Caco-2 (cell line): ENCODE data around the gene C1orf159. TPM values are rescaled to one million over a fixed set of nuclear protein-coding genes. Genes with fewer than 3 reads are reported as not detected.

Source experiments
- BruUV-seq: library from RNA; stranded (reverse); fragments of 400-500 nt; replicated peaks from 2 replicates; lab custom pipeline; 2021; lab: Mats Ljungman, UMichigan
- CTCF ChIA-PET: fragments of 300-600 bp; sonication (Branson Sonifier 250); formaldehyde crosslinking; loops from one replicate; lab custom pipeline; 2022; ENCODE audit warnings: antibody characterized with exemption; lab: Charles Lee
- POLR2A ChIA-PET: fragments of 300-600 bp; sonication (Branson Sonifier 250); formaldehyde crosslinking; loops from one replicate; lab custom pipeline; 2022; ENCODE audit warnings: antibody characterized with exemption; lab: Charles Lee
- DNase-seq, 2 experiments: peaks; one replicate each; pipeline versions ENCODE4 v3.0.0 to v3.0.0-alpha.2; 2020 to 2022
- H3K27me3 ChIP-seq: replicated peaks from 2 replicates; pipeline ENCODE4 v1.6.0; 2011; ENCODE audit warnings: low read length; ENCODE audit not compliant: control insufficient read depth, insufficient read depth
- H3K36me3 ChIP-seq: 2 replicates; pipeline ENCODE4 v1.5.1; 2011; ENCODE audit warnings: low read length; ENCODE audit not compliant: control insufficient read depth, insufficient read depth
- H3K4me1 ChIP-seq: fragments of 250-450 bp; sonication (Bioruptor Pico); 2 replicates; pipeline ENCODE4 v1.5.1; 2020; ENCODE audit warnings: mild to moderate bottlenecking
- H3K4me3 ChIP-seq: 2 replicates; pipeline ENCODE4 v1.5.1; 2011; ENCODE audit warnings: low read depth, mild to moderate bottlenecking, control low read depth, low read length
- H3K9me3 ChIP-seq: fragments of 250-450 bp; sonication (Bioruptor Pico); 2 replicates; pipeline ENCODE4 v1.5.1; 2020; ENCODE audit warnings: mild to moderate bottlenecking, moderate library complexity
- H3K27ac Mint-ChIP-seq: one replicate; pipeline ENCODE4 v1.8.0; 2022; ENCODE audit warnings: mixed read lengths; ENCODE audit not compliant: unreplicated experiment
- H3K27me3 Mint-ChIP-seq: one replicate; pipeline ENCODE4 v1.8.0; 2022; ENCODE audit warnings: mixed read lengths; ENCODE audit not compliant: insufficient read depth, unreplicated experiment
- H3K36me3 Mint-ChIP-seq: one replicate; pipeline ENCODE4 v1.8.0; 2022; ENCODE audit warnings: mild to moderate bottlenecking, mixed read lengths; ENCODE audit not compliant: insufficient read depth, unreplicated experiment
- H3K4me1 Mint-ChIP-seq: one replicate; pipeline ENCODE4 v1.8.0; 2022; ENCODE audit warnings: low read depth, mixed read lengths; ENCODE audit not compliant: unreplicated experiment
- H3K4me3 Mint-ChIP-seq: one replicate; pipeline ENCODE4 v1.8.0; 2022; ENCODE audit warnings: mild to moderate bottlenecking, moderate library complexity, mixed read lengths; ENCODE audit not compliant: unreplicated experiment
- H3K9me3 Mint-ChIP-seq: one replicate; pipeline ENCODE4 v1.8.0; 2022; ENCODE audit warnings: mixed read lengths; ENCODE audit not compliant: unreplicated experiment
- CTCF ChIP-seq, 2 experiments: fragments of 200-600 bp in 1 of 2; IDR thresholded peaks; 1 replicate in 1 of 2; 2 replicates in 1 of 2; pipeline versions ENCODE4 v1.5.1 to v1.8.0; 2011 to 2022; ENCODE audit warnings: antibody characterized with exemption in 1 of 2, control low read depth in 1 of 2, inconsistent platforms in 1 of 2, low read depth in 1 of 2, low read length in 1 of 2, mild to moderate bottlenecking in 1 of 2, moderate library complexity in 1 of 2; ENCODE audit not compliant: insufficient read depth in 1 of 2, severe bottlenecking in 1 of 2, unreplicated experiment in 1 of 2
- intact Hi-C: fragments of 100-400 bp; cut with micrococcal nuclease; formaldehyde crosslinking; loops from one replicate; pipeline ENCODE4 v1.10.0; 2022; ENCODE audit not compliant: unreplicated experiment
- total RNA-seq: library from RNA; stranded (reverse); gene quantifications from 2 replicates; pipeline ENCODE4 v1.2.3, GENCODE V29; 2022

The C1orf159 gene
- total RNA-seq, 1 experiment from 2014 or later: 12.9 TPM

- ChIA-PET CTCF (no interaction called here), POLR2A (no interaction called here)
- Mint-ChIP-seq H3K27me3 (no peaks in the 10 kb centered on the region), H3K4me3 (no peak overlapping the region), H3K36me3 (peaks cover 27% of the 10 kb centered on the region), H3K27ac (no peak overlapping the region), H3K9me3 (no peaks in the 10 kb centered on the region), H3K4me1 (no peaks in the 10 kb centered on the region)
- Histone ChIP-seq H3K36me3 (no peaks in the 10 kb centered on the region; the same call in 1 of the 2 replicates), H3K27me3 (no peaks in the 10 kb centered on the region), H3K4me3 (no peak overlapping the region), H3K9me3 (no peaks in the 10 kb centered on the region), H3K4me1 (no peaks in the 10 kb centered on the region)
- BruUV-seq: no TSS peak
- intact Hi-C loops: no loop called here
- no peak for TF ChIP-seq CTCF (IDR thresholded peaks at IDR 0.05; ENCODE audit: insufficient read depth in 1 of 2, low read depth in 1 of 2, low read length in 1 of 2, severe bottlenecking in 1 of 2, unreplicated experiment in 1 of 2)
- peak in 1 of 2 experiments; percentile 26 for DNase-seq
These were observed 28.4 kb downstream of the C1orf159 start for GRCh38 chr1:1087351-1088028.

DNA sequence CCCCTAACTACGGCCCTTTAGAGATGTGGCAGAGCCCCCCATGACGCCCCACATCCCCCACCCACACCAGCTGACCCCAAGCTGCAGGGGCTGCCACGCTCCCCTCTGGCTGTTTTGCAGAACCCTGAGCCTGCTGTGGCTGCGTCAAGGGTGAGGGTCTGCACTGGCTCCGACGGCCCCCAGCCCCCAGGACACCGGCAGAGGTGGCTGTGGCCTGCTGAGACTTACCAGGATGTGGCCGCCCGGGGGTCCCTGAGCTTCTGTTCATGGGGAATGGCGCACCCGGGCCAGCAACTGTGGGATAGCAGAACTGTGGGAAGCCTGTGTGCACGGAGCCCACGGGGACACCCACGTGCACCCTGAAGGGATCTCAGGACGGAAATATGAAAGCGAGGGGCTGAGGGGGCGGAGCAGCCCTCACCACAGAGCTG is 29.0 kb downstream of the C1orf159 start:
- Histone ChIP-seq H3K4me3 (no peak overlapping the region), H3K27me3 (no peaks in the 10 kb centered on the region), H3K9me3 (no peaks in the 10 kb centered on the region), H3K36me3 (no peaks in the 10 kb centered on the region; the same call in 1 of the 2 replicates), H3K4me1 (no peaks in the 10 kb centered on the region)
- H3K36me3 Mint-ChIP-seq: peaks cover 27% of the 10 kb centered on the region
- intact Hi-C loops: no loop called here
- POLR2A ChIA-PET: no interaction called here
- no peaks in the 10 kb centered on the region for H3K9me3 Mint-ChIP-seq
- BruUV-seq: no TSS peak
- no peaks in the 10 kb centered on the region for H3K4me1 Mint-ChIP-seq
- no peak overlapping the region for H3K27ac Mint-ChIP-seq
- no peak for TF ChIP-seq CTCF (IDR thresholded peaks at IDR 0.05; ENCODE audit: insufficient read depth in 1 of 2, low read depth in 1 of 2, low read length in 1 of 2, severe bottlenecking in 1 of 2, unreplicated experiment in 1 of 2)
- DNase-seq: no peak
- no peaks in the 10 kb centered on the region for H3K27me3 Mint-ChIP-seq
- no peak overlapping the region for H3K4me3 Mint-ChIP-seq
- CTCF ChIA-PET: no interaction called here

DNA sequence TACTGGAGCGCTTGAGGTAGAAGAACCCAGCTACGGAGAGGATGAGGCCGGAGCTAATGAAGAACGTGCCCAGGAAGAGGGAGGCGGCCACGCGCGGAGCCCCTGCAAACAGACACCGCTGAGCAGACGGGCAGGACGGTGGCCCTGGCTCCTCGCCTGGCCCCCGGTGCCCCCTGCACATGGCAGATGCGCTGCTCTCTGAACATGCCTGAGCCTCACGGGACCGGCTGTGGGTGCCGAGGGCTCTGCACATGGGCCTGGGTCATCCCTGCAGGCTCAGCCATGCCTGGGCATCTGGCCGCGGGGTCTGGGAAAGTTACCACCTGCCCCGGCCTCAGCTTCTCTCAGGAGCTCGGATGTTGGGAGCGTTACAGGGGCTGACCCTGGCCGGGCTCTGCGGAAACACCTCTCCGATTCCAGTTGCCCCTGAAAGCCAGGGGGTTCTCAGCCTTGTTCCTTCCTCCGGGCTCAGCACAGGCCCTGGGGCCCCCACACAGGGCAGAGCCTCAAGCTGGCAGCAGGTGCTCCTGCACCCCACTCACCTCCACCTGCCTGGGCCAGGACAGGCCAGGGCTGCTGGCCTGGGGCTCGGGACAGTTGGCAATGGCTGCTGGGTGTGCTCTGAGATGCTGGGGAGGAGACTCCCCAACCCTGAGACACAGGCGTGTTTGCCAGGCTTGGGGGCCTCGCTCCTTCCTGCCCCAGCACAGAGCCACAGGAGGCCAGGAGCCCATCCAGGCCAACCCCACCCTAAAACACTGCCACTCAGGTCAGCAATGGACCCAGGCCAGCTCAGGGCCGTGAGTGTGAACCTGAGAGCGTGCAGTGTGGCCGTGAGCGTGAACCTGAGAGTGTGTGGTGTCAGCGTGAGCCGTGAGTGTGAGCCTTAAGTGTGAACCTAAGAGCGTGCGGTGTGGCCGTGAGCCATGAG is 29.7 kb downstream of the C1orf159 start:
- peak in 1 of 2 experiments; percentile 20 for DNase-seq
- POLR2A ChIA-PET: no interaction called here
- intact Hi-C loops: no loop called here
- no peaks in the 10 kb centered on the region for H3K4me1 Mint-ChIP-seq
- Histone ChIP-seq H3K36me3 (no peaks in the 10 kb centered on the region), H3K4me3 (no peak overlapping the region), H3K27me3 (no peaks in the 10 kb centered on the region), H3K4me1 (no peaks in the 10 kb centered on the region), H3K9me3 (no peaks in the 10 kb centered on the region)
- H3K9me3 Mint-ChIP-seq: no peaks in the 10 kb centered on the region
- no peaks in the 10 kb centered on the region for H3K27me3 Mint-ChIP-seq
- CTCF ChIA-PET: interaction anchor here (0.5 kb wide), 1 partner anchor 151 kb away, joined by 3 read pairs; no protein-coding TSS in a partner anchor
- BruUV-seq: no TSS peak
- no peak for TF ChIP-seq CTCF (IDR thresholded peaks at IDR 0.05; ENCODE audit: insufficient read depth in 1 of 2, low read depth in 1 of 2, low read length in 1 of 2, severe bottlenecking in 1 of 2, unreplicated experiment in 1 of 2)
- no peak overlapping the region for H3K27ac Mint-ChIP-seq
- H3K4me3 Mint-ChIP-seq: no peak overlapping the region
- H3K36me3 Mint-ChIP-seq: peaks cover 27% of the 10 kb centered on the region
